ENCODE measurements around the gene UCHL3. TPM values are rescaled to one million over a fixed set of nuclear protein-coding genes. Genes with fewer than 3 reads are reported as not detected.

The UCHL3 gene
- total RNA-seq, 4 donors from 2014 or later: 11.3 to 44.2 (median 25.6) TPM

DNA sequence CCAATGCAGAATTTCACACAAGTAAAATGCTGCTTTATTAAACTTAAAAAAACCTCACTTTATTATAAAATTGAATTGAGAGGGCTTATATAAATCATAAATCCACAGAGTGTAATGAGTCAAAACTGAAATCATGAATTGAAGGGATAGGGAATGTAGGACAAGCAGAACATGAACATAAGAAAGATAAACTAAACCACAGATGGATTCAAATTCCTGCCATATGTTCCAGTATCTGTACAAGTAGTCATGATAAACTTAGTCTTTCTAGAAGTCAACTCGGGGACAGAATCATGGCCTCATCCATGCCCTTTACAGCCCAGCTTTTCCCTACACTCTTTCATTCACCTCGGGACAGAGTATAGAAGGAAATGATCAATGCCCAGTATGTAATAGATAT lies 103.1 kb downstream of the UCHL3 start:
- TF ChIP-seq CTCF (IDR thresholded peaks at IDR 0.05; ENCODE audit: low read depth): no peak

Other genes starting within 250 kb of the UCHL3 start
- gene TBC1D4, start 67.6 kb upstream of the UCHL3 start, total RNA-seq: 10 to 100 TPM; 38.2 to 56.9 (median 43.9) TPM
- gene COMMD6, start 11.9 kb upstream of the UCHL3 start, total RNA-seq: 100 to 1,000 TPM; 104 to 220 (median 111) TPM
- 10 to 100 TPM in 1 of 4 donors, 1 to 10 TPM in 3; 7.3 to 11.9 (median 8.9) TPM for gene LMO7, start 86.5 kb downstream of the UCHL3 start, total RNA-seq